ENCODE data around the gene SF3A1. TPM values are rescaled to one million over a fixed set of nuclear protein-coding genes. Genes with fewer than 3 reads are reported as not detected.

Gene SF3A1
- total RNA-seq, 1 experiment from 2014 or later = 182 TPM

- intact Hi-C loops (cut with micrococcal nuclease; ENCODE audit: unreplicated experiment) = no loop called here
- H3K27me3 Mint-ChIP-seq (ENCODE audit: insufficient read depth, unreplicated experiment) = no peaks in the 10 kb centered on the region
- H3K27ac Mint-ChIP-seq (ENCODE audit: unreplicated experiment) = peak overlapping the region; percentile 29
- H3K36me3 Mint-ChIP-seq (ENCODE audit: insufficient read depth, unreplicated experiment) = peaks cover 13% of the 10 kb centered on the region
- H3K4me3 Mint-ChIP-seq (ENCODE audit: unreplicated experiment) = peak overlapping the region; percentile 76
- H3K4me3 ChIP-seq (ENCODE audit: low read depth, low read length) = peak overlapping the region; percentile 87
- TF ChIP-seq CTCF (IDR thresholded peaks at IDR 0.05; ENCODE audit: insufficient read depth in 1 of 2, low read depth in 1 of 2, low read length in 1 of 2, severe bottlenecking in 1 of 2, unreplicated experiment in 1 of 2) = no peak
- no peaks in the 10 kb centered on the region for H3K9me3 Mint-ChIP-seq (ENCODE audit: unreplicated experiment)
- BruUV-seq (replicated peaks) = no TSS peak
- H3K36me3 ChIP-seq (ENCODE audit: control insufficient read depth, insufficient read depth, low read length) = no peaks in the 10 kb centered on the region
- peaks cover 9% of the 10 kb centered on the region; the same call in 1 of the 2 replicates for H3K4me1 ChIP-seq
- ChIA-PET POLR2A (interaction anchor here (0.6 to 2.2 kb wide), 2 partner anchors 25 to 120 kb away, joined by 4 to 19 read pairs; no protein-coding TSS in a partner anchor), CTCF (interaction anchor here (0.6 to 3.2 kb wide), 7 partner anchors 11 to 324 kb away, joined by 3 to 29 read pairs (median 5); partner anchors contain the start of genes CASTOR1, MTFP1 and RNF215)
- H3K27me3 ChIP-seq (replicated peaks; ENCODE audit: control insufficient read depth, insufficient read depth, low read length) = no peaks in the 10 kb centered on the region
- DNase-seq = no peak
- H3K4me1 Mint-ChIP-seq (ENCODE audit: low read depth, unreplicated experiment) = peaks cover 14% of the 10 kb centered on the region
- no peaks in the 10 kb centered on the region for H3K9me3 ChIP-seq
Observed at GRCh38 chr22:30397656-30398635, 41.3 kb upstream of the SF3A1 start.

- H3K27me3 Mint-ChIP-seq (ENCODE audit: insufficient read depth, unreplicated experiment) = no peaks in the 10 kb centered on the region
- Histone ChIP-seq H3K4me1 (peaks cover 9% of the 10 kb centered on the region; the same call in 1 of the 2 replicates), H3K4me3 (ENCODE audit: low read depth, low read length) (peak within 1 kb of the TSS; percentile 87), H3K27me3 (replicated peaks; ENCODE audit: control insufficient read depth, insufficient read depth, low read length) (no peaks in the 10 kb centered on the region), H3K9me3 (no peaks in the 10 kb centered on the region), H3K36me3 (ENCODE audit: control insufficient read depth, insufficient read depth, low read length) (no peaks in the 10 kb centered on the region)
- BruUV-seq (replicated peaks) = TSS peak; percentile 57
- H3K27ac Mint-ChIP-seq (ENCODE audit: unreplicated experiment) = peak within 1 kb of the TSS; percentile 29
- no peaks in the 10 kb centered on the region for H3K9me3 Mint-ChIP-seq (ENCODE audit: unreplicated experiment)
- POLR2A ChIA-PET = interaction anchor here (0.5 to 2.2 kb wide), 4 partner anchors 16 to 119 kb away, joined by 3 to 19 read pairs (median 4); no protein-coding TSS in a partner anchor
- H3K4me1 Mint-ChIP-seq (ENCODE audit: low read depth, unreplicated experiment) = peaks cover 14% of the 10 kb centered on the region
- peak within 1 kb of the TSS; percentile 76 for H3K4me3 Mint-ChIP-seq (ENCODE audit: unreplicated experiment)
- intact Hi-C loops (cut with micrococcal nuclease; ENCODE audit: unreplicated experiment) = no loop called here
- DNase-seq = peak; percentile 57 to 63
- CTCF ChIA-PET = interaction anchor here (0.6 to 3.2 kb wide), 11 partner anchors 10 to 766 kb away, joined by 3 to 29 read pairs (median 5); partner anchors contain the start of genes CASTOR1, MTFP1, RNF215 and TCN2
- TF ChIP-seq CTCF (IDR thresholded peaks at IDR 0.05; ENCODE audit: insufficient read depth in 1 of 2, low read depth in 1 of 2, low read length in 1 of 2, severe bottlenecking in 1 of 2, unreplicated experiment in 1 of 2) = no peak
- H3K36me3 Mint-ChIP-seq (ENCODE audit: insufficient read depth, unreplicated experiment) = peaks cover 11% of the 10 kb centered on the region
Observed at GRCh38 chr22:30396871-30397655, 40.4 kb upstream of the SF3A1 start, which contains the start of gene SEC14L2. SEC14L2 (plus strand) TSS chr22:30397018; CDS start chr22:30397117, 99 bp downstream.

- Histone ChIP-seq H3K4me3 (ENCODE audit: low read depth, low read length) (no peak overlapping the region), H3K27me3 (replicated peaks; ENCODE audit: control insufficient read depth, insufficient read depth, low read length) (no peaks in the 10 kb centered on the region), H3K36me3 (ENCODE audit: control insufficient read depth, insufficient read depth, low read length) (no peaks in the 10 kb centered on the region), H3K9me3 (no peaks in the 10 kb centered on the region), H3K4me1 (peaks cover 9% of the 10 kb centered on the region; the same call in 1 of the 2 replicates)
- no peak for DNase-seq
- peaks cover 5% of the 10 kb centered on the region for H3K36me3 Mint-ChIP-seq (ENCODE audit: insufficient read depth, unreplicated experiment)
- no peaks in the 10 kb centered on the region for H3K9me3 Mint-ChIP-seq (ENCODE audit: unreplicated experiment)
- BruUV-seq (replicated peaks) = no TSS peak
- no peak overlapping the region for H3K4me3 Mint-ChIP-seq (ENCODE audit: unreplicated experiment)
- ChIA-PET CTCF (interaction anchor here (0.7 kb wide), 1 partner anchor 97 kb away, joined by 6 read pairs; no protein-coding TSS in a partner anchor), POLR2A (no interaction called here)
- H3K27me3 Mint-ChIP-seq (ENCODE audit: insufficient read depth, unreplicated experiment) = no peaks in the 10 kb centered on the region
- no peak overlapping the region for H3K27ac Mint-ChIP-seq (ENCODE audit: unreplicated experiment)
- intact Hi-C loops (cut with micrococcal nuclease; ENCODE audit: unreplicated experiment) = no loop called here
- peaks cover 12% of the 10 kb centered on the region for H3K4me1 Mint-ChIP-seq (ENCODE audit: low read depth, unreplicated experiment)
- no peak for TF ChIP-seq CTCF (IDR thresholded peaks at IDR 0.05; ENCODE audit: insufficient read depth in 1 of 2, low read depth in 1 of 2, low read length in 1 of 2, severe bottlenecking in 1 of 2, unreplicated experiment in 1 of 2)
Observed at GRCh38 chr22:30393885-30394284, 37.2 kb upstream of the SF3A1 start.

All from Caco-2 (cell line).